Measurements from ENCODE around the gene CMTM5.
"Not testable (repeated sequence)": the region's sequence is repeated elsewhere in the genome, so short reads cannot be mapped to it uniquely, and the experiment has no call there.

Gene CMTM5

GRCh38 chr14:23380976-23381375 lies 4.1 kb downstream of the CMTM5 start:
- H3K4me3 ChIP-seq (ENCODE audit: low read depth, low read length) = no peak overlapping the region
- TF ChIP-seq CTCF (IDR thresholded peaks at IDR 0.05; ENCODE audit: low read depth, low read length) = no peak

- H3K4me3 ChIP-seq (ENCODE audit: low read depth, low read length) = no peak overlapping the region
- no peak for TF ChIP-seq CTCF (IDR thresholded peaks at IDR 0.05; ENCODE audit: low read depth, low read length)
These were observed 5.0 kb downstream of the CMTM5 start for GRCh38 chr14:23381871-23382270.

- no peak overlapping the region for H3K4me3 ChIP-seq (ENCODE audit: low read depth, low read length)
- TF ChIP-seq CTCF (IDR thresholded peaks at IDR 0.05; ENCODE audit: low read depth, low read length) = no peak
These were observed 5.4 kb downstream of the CMTM5 start for GRCh38 chr14:23382276-23382675.

- no peak overlapping the region for H3K4me3 ChIP-seq (ENCODE audit: low read depth, low read length)
- TF ChIP-seq CTCF (IDR thresholded peaks at IDR 0.05; ENCODE audit: low read depth, low read length) = no peak
These were observed 6.0 kb downstream of the CMTM5 start for GRCh38 chr14:23382731-23383440.

GRCh38 chr14:23384364-23385080 lies 7.7 kb downstream of the CMTM5 start:
- H3K4me3 ChIP-seq (ENCODE audit: low read depth, low read length) = no peak overlapping the region
- no peak for TF ChIP-seq CTCF (IDR thresholded peaks at IDR 0.05; ENCODE audit: low read depth, low read length)

- TF ChIP-seq CTCF (IDR thresholded peaks at IDR 0.05; ENCODE audit: low read depth, low read length) = no peak
- H3K4me3 ChIP-seq (ENCODE audit: low read depth, low read length) = no peak overlapping the region
These were observed 8.4 kb downstream of the CMTM5 start for GRCh38 chr14:23385244-23385641.

- TF ChIP-seq CTCF (IDR thresholded peaks at IDR 0.05; ENCODE audit: low read depth, low read length) = no peak
- no peak overlapping the region for H3K4me3 ChIP-seq (ENCODE audit: low read depth, low read length)
These were observed 8.9 kb downstream of the CMTM5 start for GRCh38 chr14:23385642-23386265.

GRCh38 chr14:23386266-23386657 lies 9.4 kb downstream of the CMTM5 start:
- H3K4me3 ChIP-seq (ENCODE audit: low read depth, low read length) = not testable (repeated sequence)
